HepG2 (cell line): ENCODE data around the gene CCDC148. TPM values are rescaled to one million over a fixed set of nuclear protein-coding genes. Genes with fewer than 3 reads are reported as not detected.

ENCODE experiments used
- EEA1 ChIP-seq: sonication (generic); formaldehyde crosslinking; IDR thresholded peaks from 2 replicates; pipeline ENCODE4 v1.5.1; 2020; ENCODE audit warnings: mild to moderate bottlenecking, missing genetic modification reagents, borderline replicate concordance
- HDAC2 ChIP-seq: sonication (generic); formaldehyde crosslinking; IDR thresholded peaks from 2 replicates; pipeline ENCODE4 v1.4.0; 2020; ENCODE audit warnings: missing genetic modification reagents
- IRF2 ChIP-seq: IDR thresholded peaks from 2 replicates; pipeline ENCODE4 v1.6.1; 2018; ENCODE audit warnings: missing genetic modification reagents, missing compliant biosample characterization
- MED1 ChIP-seq: sonication (generic); formaldehyde crosslinking; IDR thresholded peaks from 2 replicates; pipeline ENCODE4 v1.4.0; 2020; ENCODE audit warnings: missing genetic modification reagents
- NCOR1 ChIP-seq: fragments of 200-600 bp; sonication (generic); IDR thresholded peaks from 2 replicates; pipeline ENCODE4 v1.7.0; 2017; ENCODE audit warnings: antibody characterized with exemption, low read length, borderline replicate concordance
- SATB2 ChIP-seq: sonication (generic); formaldehyde crosslinking; IDR thresholded peaks from 2 replicates; pipeline ENCODE4 v1.5.0; 2020; ENCODE audit warnings: missing genetic modification reagents
- TAF1 ChIP-seq: sonication (generic); formaldehyde crosslinking; IDR thresholded peaks from 2 replicates; pipeline ENCODE4 v1.4.0; 2020; ENCODE audit warnings: missing genetic modification reagents
- ZZZ3 ChIP-seq: sonication (generic); formaldehyde crosslinking; IDR thresholded peaks from 2 replicates; pipeline ENCODE4 v1.4.0; 2020; ENCODE audit warnings: missing genetic modification reagents, mild to moderate bottlenecking, borderline replicate concordance
- polyA plus RNA-seq, 8 experiments: library from polyadenylated mRNA; depleted of rRNA in 3 of 8; stranded (reverse) in 7 of 8; unstranded in 1 of 8; fragments of >200 nt; fragmentation: Illumina TruSeq in 4 of 8; extraction: Trizol in 4 of 8; gene quantifications; 2 replicates each; pipeline versions ENCODE4 v1.2.1 to v1.2.3, GENCODE V29; 2011 to 2016; ENCODE audit warnings: low read depth in 4 of 8, missing spikeins in 1 of 8, mixed read lengths in 1 of 8; ENCODE audit not compliant: insufficient read depth in 1 of 8
- total RNA-seq, 5 experiments: library from RNA; depleted of rRNA; stranded (reverse); fragments of >200 nt; fragmentation: Illumina TruSeq; extraction: Trizol; gene quantifications; 2 replicates each; pipeline ENCODE4 v1.2.3, GENCODE V29; 2016; ENCODE audit warnings: low read depth in 1 of 5
- TF ChIP-seq, protein P1 (sequence below): sonication (generic); formaldehyde crosslinking; IDR thresholded peaks from 2 replicates; pipeline ENCODE4 v1.8.0; 2023; ENCODE audit warnings: mild to moderate bottlenecking, missing genetic modification reagents
- TF ChIP-seq, protein P2 (sequence below): sonication (generic); formaldehyde crosslinking; IDR thresholded peaks from 2 replicates; pipeline ENCODE4 v1.4.0; 2020; ENCODE audit warnings: mild to moderate bottlenecking, missing genetic modification reagents
- TF ChIP-seq, protein P3 (sequence below): sonication (generic); formaldehyde crosslinking; conservative IDR thresholded peaks from 2 replicates; pipeline ENCODE4 v1.8.0; 2022; ENCODE audit warnings: low read depth, missing genetic modification reagents
- TF ChIP-seq, protein P4 (sequence below): sonication (generic); formaldehyde crosslinking; IDR thresholded peaks from 2 replicates; pipeline ENCODE4 v1.5.0; 2020; ENCODE audit warnings: mild to moderate bottlenecking, missing genetic modification reagents
- TF ChIP-seq, protein P5 (sequence below): sonication (generic); formaldehyde crosslinking; IDR thresholded peaks from 2 replicates; pipeline ENCODE4 v1.4.0; 2020; ENCODE audit warnings: mild to moderate bottlenecking, missing genetic modification reagents, borderline replicate concordance
- TF ChIP-seq, protein P6 (sequence below): sonication (generic); formaldehyde crosslinking; IDR thresholded peaks from 2 replicates; pipeline ENCODE4 v1.8.0; 2022; ENCODE audit warnings: missing genetic modification reagents, mild to moderate bottlenecking, borderline replicate concordance
- TF ChIP-seq, protein P7 (sequence below): sonication (generic); formaldehyde crosslinking; IDR thresholded peaks from 2 replicates; pipeline ENCODE4 v1.4.0; 2020; ENCODE audit warnings: missing genetic modification reagents
- TF ChIP-seq, protein P8 (sequence below): conservative IDR thresholded peaks from 2 replicates; pipeline ENCODE4 v1.6.1; 2018; ENCODE audit warnings: missing genetic modification reagents

Gene CCDC148
- total and polyA plus RNA-seq, 2 of the 13 experiments (the other 11 are each of a cell fraction or from before 2014, with no cell fraction given): 0.30 to 0.49 TPM

DNA sequence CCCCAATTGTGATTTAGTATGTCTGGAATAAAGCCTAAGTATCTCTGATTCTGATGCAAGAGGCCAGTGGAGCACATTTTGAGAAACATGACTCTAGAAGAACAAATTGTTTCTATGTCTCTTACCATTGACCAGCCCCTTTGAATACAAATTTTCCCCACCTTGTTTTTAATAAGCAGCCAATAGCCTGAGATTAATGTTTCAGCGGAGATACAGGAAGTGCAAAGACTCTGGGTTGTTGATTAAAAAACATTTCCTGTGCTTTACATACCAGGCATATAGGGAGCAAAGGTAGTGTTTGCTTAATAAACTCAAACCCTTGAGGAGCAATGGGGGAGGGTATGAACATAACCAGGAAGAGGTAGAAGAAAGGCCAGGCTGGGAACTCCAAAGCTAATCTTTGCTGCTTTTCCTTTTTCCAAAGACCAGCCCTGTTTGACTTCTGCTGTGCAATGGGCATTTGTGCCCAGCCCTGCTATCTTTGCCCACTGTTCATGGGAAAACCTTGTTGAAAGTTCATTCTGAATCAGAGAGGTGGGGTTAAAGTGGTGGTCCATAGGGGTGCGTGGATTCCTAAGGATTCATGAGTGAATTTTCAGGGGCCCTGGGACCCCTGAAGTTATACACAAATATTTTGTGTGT, 325.6 kb downstream of the CCDC148 start (continued):
- peak; percentile 96 for TF ChIP-seq SATB2 (CRISPR knock-in tag)
- TF ChIP-seq, protein P1, sequence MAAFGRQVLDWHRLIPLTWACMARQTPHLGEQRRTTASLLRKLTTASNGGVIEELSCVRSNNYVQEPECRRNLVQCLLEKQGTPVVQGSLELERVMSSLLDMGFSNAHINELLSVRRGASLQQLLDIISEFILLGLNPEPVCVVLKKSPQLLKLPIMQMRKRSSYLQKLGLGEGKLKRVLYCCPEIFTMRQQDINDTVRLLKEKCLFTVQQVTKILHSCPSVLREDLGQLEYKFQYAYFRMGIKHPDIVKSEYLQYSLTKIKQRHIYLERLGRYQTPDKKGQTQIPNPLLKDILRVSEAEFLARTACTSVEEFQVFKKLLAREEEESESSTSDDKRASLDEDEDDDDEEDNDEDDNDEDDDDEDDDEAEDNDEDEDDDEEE (CRISPR knock-in tag): 0 out of 2 replicates have a peak, but pooled peaks have one; percentile 32
- TF ChIP-seq ZZZ3 (CRISPR knock-in tag): no peak
- TF ChIP-seq, protein P2, sequence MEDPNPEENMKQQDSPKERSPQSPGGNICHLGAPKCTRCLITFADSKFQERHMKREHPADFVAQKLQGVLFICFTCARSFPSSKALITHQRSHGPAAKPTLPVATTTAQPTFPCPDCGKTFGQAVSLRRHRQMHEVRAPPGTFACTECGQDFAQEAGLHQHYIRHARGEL: no peak
- TF ChIP-seq, protein P3, sequence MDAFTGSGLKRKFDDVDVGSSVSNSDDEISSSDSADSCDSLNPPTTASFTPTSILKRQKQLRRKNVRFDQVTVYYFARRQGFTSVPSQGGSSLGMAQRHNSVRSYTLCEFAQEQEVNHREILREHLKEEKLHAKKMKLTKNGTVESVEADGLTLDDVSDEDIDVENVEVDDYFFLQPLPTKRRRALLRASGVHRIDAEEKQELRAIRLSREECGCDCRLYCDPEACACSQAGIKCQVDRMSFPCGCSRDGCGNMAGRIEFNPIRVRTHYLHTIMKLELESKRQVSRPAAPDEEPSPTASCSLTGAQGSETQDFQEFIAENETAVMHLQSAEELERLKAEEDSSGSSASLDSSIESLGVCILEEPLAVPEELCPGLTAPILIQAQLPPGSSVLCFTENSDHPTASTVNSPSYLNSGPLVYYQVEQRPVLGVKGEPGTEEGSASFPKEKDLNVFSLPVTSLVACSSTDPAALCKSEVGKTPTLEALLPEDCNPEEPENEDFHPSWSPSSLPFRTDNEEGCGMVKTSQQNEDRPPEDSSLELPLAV (CRISPR knock-in tag): no peak
- peak; percentile 92 for TF ChIP-seq IRF2 (CRISPR knock-in tag)
- peak; percentile 95 for TF ChIP-seq HDAC2 (CRISPR knock-in tag)
- TF ChIP-seq, protein P4, sequence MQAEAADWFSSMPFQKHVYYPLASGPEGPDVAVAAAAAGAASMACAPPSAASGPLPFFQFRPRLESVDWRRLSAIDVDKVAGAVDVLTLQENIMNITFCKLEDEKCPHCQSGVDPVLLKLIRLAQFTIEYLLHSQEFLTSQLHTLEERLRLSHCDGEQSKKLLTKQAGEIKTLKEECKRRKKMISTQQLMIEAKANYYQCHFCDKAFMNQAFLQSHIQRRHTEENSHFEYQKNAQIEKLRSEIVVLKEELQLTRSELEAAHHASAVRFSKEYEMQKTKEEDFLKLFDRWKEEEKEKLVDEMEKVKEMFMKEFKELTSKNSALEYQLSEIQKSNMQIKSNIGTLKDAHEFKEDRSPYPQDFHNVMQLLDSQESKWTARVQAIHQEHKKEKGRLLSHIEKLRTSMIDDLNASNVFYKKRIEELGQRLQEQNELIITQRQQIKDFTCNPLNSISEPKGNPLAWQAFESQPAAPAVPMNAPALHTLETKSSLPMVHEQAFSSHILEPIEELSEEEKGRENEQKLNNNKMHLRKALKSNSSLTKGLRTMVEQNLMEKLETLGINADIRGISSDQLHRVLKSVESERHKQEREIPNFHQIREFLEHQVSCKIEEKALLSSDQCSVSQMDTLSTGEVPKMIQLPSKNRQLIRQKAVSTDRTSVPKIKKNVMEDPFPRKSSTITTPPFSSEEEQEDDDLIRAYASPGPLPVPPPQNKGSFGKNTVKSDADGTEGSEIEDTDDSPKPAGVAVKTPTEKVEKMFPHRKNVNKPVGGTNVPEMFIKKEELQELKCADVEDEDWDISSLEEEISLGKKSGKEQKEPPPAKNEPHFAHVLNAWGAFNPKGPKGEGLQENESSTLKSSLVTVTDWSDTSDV: no peak
- TF ChIP-seq, protein P5, sequence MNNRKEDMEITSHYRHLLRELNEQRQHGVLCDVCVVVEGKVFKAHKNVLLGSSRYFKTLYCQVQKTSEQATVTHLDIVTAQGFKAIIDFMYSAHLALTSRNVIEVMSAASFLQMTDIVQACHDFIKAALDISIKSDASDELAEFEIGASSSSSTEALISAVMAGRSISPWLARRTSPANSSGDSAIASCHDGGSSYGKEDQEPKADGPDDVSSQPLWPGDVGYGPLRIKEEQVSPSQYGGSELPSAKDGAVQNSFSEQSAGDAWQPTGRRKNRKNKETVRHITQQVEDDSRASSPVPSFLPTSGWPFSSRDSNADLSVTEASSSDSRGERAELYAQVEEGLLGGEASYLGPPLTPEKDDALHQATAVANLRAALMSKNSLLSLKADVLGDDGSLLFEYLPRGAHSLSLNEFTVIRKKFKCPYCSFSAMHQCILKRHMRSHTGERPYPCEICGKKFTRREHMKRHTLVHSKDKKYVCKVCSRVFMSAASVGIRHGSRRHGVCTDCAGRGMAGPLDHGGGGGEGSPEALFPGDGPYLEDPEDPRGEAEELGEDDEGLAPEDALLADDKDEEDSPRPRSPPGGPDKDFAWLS (CRISPR knock-in tag): no peak
- TF ChIP-seq, protein P6, sequence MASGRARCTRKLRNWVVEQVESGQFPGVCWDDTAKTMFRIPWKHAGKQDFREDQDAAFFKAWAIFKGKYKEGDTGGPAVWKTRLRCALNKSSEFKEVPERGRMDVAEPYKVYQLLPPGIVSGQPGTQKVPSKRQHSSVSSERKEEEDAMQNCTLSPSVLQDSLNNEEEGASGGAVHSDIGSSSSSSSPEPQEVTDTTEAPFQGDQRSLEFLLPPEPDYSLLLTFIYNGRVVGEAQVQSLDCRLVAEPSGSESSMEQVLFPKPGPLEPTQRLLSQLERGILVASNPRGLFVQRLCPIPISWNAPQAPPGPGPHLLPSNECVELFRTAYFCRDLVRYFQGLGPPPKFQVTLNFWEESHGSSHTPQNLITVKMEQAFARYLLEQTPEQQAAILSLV (CRISPR knock-in tag): no peak
- no peak; the same call in none of the 2 replicates for TF ChIP-seq TAF1 (CRISPR knock-in tag)
- TF ChIP-seq NCOR1: peak; percentile 85; the same call in 1 of the 2 replicates
- TF ChIP-seq, protein P7, sequence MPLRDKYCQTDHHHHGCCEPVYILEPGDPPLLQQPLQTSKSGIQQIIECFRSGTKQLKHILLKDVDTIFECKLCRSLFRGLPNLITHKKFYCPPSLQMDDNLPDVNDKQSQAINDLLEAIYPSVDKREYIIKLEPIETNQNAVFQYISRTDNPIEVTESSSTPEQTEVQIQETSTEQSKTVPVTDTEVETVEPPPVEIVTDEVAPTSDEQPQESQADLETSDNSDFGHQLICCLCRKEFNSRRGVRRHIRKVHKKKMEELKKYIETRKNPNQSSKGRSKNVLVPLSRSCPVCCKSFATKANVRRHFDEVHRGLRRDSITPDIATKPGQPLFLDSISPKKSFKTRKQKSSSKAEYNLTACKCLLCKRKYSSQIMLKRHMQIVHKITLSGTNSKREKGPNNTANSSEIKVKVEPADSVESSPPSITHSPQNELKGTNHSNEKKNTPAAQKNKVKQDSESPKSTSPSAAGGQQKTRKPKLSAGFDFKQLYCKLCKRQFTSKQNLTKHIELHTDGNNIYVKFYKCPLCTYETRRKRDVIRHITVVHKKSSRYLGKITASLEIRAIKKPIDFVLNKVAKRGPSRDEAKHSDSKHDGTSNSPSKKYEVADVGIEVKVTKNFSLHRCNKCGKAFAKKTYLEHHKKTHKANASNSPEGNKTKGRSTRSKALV (CRISPR knock-in tag): no peak
- TF ChIP-seq, protein P8, sequence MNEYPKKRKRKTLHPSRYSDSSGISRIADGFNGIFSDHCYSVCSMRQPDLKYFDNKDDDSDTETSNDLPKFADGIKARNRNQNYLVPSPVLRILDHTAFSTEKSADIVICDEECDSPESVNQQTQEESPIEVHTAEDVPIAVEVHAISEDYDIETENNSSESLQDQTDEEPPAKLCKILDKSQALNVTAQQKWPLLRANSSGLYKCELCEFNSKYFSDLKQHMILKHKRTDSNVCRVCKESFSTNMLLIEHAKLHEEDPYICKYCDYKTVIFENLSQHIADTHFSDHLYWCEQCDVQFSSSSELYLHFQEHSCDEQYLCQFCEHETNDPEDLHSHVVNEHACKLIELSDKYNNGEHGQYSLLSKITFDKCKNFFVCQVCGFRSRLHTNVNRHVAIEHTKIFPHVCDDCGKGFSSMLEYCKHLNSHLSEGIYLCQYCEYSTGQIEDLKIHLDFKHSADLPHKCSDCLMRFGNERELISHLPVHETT (CRISPR knock-in tag): peak; percentile 56; the same call in 1 of the 2 replicates
- peak; percentile 99 for TF ChIP-seq MED1 (CRISPR knock-in tag)
- TF ChIP-seq EEA1 (CRISPR knock-in tag): no peak
